ENCODE data around the gene ADGRL3. TPM values are rescaled to one million over a fixed set of nuclear protein-coding genes. Genes with fewer than 3 reads are reported as not detected.

The ADGRL3 gene
- 1 to 10 TPM; 2.2 to 10.0 (median 4.6) TPM for total RNA-seq

DNA sequence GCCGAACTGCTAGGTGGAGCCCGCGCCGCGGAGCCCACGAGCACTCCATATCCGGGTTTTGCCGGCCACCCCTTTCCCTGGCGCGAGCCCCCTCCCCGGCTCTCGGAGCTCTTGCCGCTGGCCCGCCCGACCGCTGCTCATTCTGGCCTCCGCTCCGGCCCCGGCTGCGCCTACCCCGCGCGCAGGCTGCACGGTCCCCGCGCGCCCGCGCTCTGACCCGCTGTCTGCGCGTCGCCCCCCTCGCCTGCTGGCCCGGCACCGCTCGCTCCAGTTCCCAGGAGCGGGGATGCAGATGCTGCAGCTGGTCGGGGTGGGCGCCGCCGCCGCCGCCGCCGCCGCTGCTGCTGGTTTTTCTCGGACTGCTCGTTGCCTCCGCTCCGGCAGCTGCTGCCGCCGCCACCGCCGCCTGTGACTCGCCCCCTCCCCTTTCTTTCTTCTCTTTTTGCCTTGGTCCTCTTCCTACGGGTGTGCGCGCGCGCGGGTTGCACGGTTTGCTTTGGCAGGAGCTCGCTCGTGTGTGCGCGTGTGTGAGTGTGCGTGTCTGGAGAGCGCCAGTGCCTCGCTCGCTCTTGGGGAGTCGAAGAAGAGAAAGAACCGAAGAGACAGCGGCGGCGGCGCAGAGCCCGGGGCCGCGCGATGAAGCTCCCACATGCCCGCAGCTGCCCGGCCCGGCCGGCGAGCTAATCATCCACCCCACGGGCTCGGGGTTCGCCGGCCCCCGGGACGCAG, at the start of gene ADGRL3:
TSS of gene ADGRL3 (plus strand) at position 140 of the 729 bp plus-strand sequence.
- peak within 1 kb of the TSS; percentile 35 to 70 (median 62) for H3K27ac ChIP-seq
- TF ChIP-seq, protein P1, sequence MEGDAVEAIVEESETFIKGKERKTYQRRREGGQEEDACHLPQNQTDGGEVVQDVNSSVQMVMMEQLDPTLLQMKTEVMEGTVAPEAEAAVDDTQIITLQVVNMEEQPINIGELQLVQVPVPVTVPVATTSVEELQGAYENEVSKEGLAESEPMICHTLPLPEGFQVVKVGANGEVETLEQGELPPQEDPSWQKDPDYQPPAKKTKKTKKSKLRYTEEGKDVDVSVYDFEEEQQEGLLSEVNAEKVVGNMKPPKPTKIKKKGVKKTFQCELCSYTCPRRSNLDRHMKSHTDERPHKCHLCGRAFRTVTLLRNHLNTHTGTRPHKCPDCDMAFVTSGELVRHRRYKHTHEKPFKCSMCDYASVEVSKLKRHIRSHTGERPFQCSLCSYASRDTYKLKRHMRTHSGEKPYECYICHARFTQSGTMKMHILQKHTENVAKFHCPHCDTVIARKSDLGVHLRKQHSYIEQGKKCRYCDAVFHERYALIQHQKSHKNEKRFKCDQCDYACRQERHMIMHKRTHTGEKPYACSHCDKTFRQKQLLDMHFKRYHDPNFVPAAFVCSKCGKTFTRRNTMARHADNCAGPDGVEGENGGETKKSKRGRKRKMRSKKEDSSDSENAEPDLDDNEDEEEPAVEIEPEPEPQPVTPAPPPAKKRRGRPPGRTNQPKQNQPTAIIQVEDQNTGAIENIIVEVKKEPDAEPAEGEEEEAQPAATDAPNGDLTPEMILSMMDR (IDR thresholded peaks at IDR 0.05): no peak
- TF ChIP-seq POLR2A (IDR thresholded peaks at IDR 0.05) (no peak), EP300 (IDR thresholded peaks at IDR 0.05; ENCODE audit: low read depth) (no peak)
- 13% methylated on average over 87 of the region's 92 CpGs; no CpG with 5 or more reads in 1 of the 2 donors for WGBS, 2 donors (ENCODE audit: low coverage in 1 of 2)
- peaks cover 0 to 4% (median 1%) of the 10 kb centered on the region in 4 donors for H3K4me1 ChIP-seq
- no peaks in the 10 kb centered on the region for H3K9me3 ChIP-seq
- H3K4me3 ChIP-seq: peak within 1 kb of the TSS; percentile 24 to 59 (median 36)
- in situ Hi-C loops (cut with MboI; ENCODE audit: low pct_ligation_motif_present in 1 of 4, low pct_unique_long_range_greater_than_20kb in 1 of 4, low sequenced_read_pairs in 3 of 4): no loop called here
- peaks cover 58% of the 10 kb centered on the region for H3K27me3 ChIP-seq
- DNase-seq: no peak
- H3K36me3 ChIP-seq: no peaks in the 10 kb centered on the region
- intact Hi-C loops (cut with DNase I; ENCODE audit: low total_unique reads): no loop called here

DNA sequence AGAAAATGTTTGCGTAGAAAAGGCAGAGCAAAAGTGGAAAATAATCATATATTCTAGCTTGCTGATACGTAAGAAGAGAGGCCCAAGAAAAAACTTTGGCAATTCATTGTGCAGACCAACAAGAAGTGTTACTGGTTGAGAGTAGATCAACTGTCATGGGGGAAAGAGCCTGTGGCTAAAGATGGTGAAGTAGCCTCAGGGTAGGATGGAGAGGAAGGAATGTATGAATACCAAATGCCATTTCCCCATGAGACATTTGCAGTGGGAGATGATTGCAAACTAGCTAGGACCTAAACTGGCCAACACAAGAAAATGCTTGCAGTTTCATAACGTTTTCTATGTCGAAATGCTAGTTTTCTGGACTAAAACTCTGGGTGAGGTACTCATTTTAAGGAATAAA, 47.7 kb upstream of the ADGRL3 start:
- H3K36me3 ChIP-seq: no peaks in the 10 kb centered on the region
- no peaks in the 10 kb centered on the region for H3K27me3 ChIP-seq
- H3K4me3 ChIP-seq: no peak overlapping the region
- H3K9me3 ChIP-seq: no peaks in the 10 kb centered on the region
- intact Hi-C loops (cut with DNase I; ENCODE audit: low total_unique reads): no loop called here
- TF ChIP-seq, protein P1 (IDR thresholded peaks at IDR 0.05): no peak
- H3K27ac ChIP-seq: no peak overlapping the region
- in situ Hi-C loops (cut with MboI; ENCODE audit: low pct_ligation_motif_present in 1 of 4, low pct_unique_long_range_greater_than_20kb in 1 of 4, low sequenced_read_pairs in 3 of 4): no loop called here
- no peak for DNase-seq
- H3K4me1 ChIP-seq: no peaks in the 10 kb centered on the region
- WGBS, 2 donors (ENCODE audit: low coverage in 1 of 2): 80 to 82% methylated on average over 3 to 4 of the region's 4 CpGs

DNA sequence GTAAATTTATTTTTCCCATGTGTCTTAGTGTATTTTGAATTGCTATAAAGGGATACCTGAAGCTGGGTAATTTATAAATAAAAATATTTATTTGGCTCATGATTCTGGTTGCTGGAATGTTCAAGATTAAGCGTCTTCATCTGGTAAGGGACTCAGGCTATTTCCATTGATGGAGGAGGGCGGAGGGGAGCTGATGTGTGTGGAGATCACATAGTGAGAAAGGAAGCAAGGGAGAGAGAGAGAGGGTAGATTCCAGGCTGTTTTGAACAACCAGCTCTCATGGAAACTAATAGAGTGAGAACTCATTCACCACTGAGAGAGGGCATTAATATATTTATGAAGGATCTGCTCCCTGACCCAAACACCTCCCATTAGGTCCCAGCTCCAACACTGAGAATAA, 39.6 kb upstream of the ADGRL3 start:
- DNase-seq: no peak
- intact Hi-C loops (cut with DNase I; ENCODE audit: low total_unique reads): no loop called here
- no peak for TF ChIP-seq POLR2AphosphoS5 (IDR thresholded peaks at IDR 0.05)
- TF ChIP-seq POLR2A (IDR thresholded peaks at IDR 0.05): no peak
- TF ChIP-seq, protein P1 (IDR thresholded peaks at IDR 0.05): no peak
- TF ChIP-seq EP300 (IDR thresholded peaks at IDR 0.05; ENCODE audit: low read depth): no peak
- H3K9me3 ChIP-seq: no peaks in the 10 kb centered on the region
- H3K27ac ChIP-seq: no peak overlapping the region
- 83 to 87% methylated on average over 2 of the region's 2 CpGs for WGBS, 2 donors (ENCODE audit: low coverage in 1 of 2)
- H3K4me1 ChIP-seq: no peaks in the 10 kb centered on the region
- in situ Hi-C loops (cut with MboI; ENCODE audit: low pct_ligation_motif_present in 1 of 4, low pct_unique_long_range_greater_than_20kb in 1 of 4, low sequenced_read_pairs in 3 of 4): no loop called here
- no peaks in the 10 kb centered on the region for H3K27me3 ChIP-seq
- H3K4me3 ChIP-seq: no peak overlapping the region
- no peaks in the 10 kb centered on the region for H3K36me3 ChIP-seq

DNA sequence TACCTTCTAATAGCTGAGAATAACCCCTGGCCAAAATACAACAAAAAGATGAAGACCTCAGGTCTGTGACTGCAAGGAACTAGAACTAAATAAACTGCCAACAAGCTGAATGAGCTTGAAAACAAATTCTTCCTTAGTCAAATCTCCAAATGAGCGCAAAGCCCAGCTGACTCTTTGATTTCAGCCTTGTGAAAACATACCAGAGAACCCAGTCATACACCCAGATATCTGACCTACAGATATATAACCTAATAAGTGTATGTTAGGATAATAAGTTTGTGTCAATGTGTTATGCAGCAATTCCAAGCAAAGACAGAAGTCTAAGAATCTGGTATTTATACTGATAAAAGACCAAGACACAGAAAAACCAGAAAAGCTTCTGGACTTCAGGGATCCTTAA, 38.0 kb upstream of the ADGRL3 start:
- intact Hi-C loops (cut with DNase I; ENCODE audit: low total_unique reads): no loop called here
- Histone ChIP-seq H3K27me3 (no peaks in the 10 kb centered on the region), H3K27ac (no peak overlapping the region), H3K9me3 (no peaks in the 10 kb centered on the region), H3K36me3 (no peaks in the 10 kb centered on the region), H3K4me3 (no peak overlapping the region), H3K4me1 (no peaks in the 10 kb centered on the region)
- TF ChIP-seq EP300 (IDR thresholded peaks at IDR 0.05; ENCODE audit: low read depth) (no peak), POLR2AphosphoS5 (IDR thresholded peaks at IDR 0.05) (no peak), POLR2A (IDR thresholded peaks at IDR 0.05) (no peak)
- TF ChIP-seq, protein P1 (IDR thresholded peaks at IDR 0.05): no peak
- no peak for DNase-seq
- WGBS, 2 donors (ENCODE audit: low coverage in 1 of 2): 85% methylated on average over 1 of the region's 1 CpG; no CpG with 5 or more reads in 1 of the 2 donors
- in situ Hi-C loops (cut with MboI; ENCODE audit: low pct_ligation_motif_present in 1 of 4, low pct_unique_long_range_greater_than_20kb in 1 of 4, low sequenced_read_pairs in 3 of 4): no loop called here

Measured in transverse colon (tissue), 4 donors.